Activated CD8-positive, alpha-beta T cell treated with anti-CD3 and anti-CD28 coated beads for 36 hours (primary cell): ENCODE measurements around the gene SERPINE1. TPM values are rescaled to one million over a fixed set of nuclear protein-coding genes. Genes with fewer than 3 reads are reported as not detected.

Experiments used
- ATAC-seq: fragments of 200-7000 bp; cut with Tn5 transposase; one replicate; pipeline ENCODE4 v1.10.0; 2021; ENCODE audit warnings: mild to moderate bottlenecking, moderate library complexity
- CTCF ChIA-PET: fragments of 350-600 bp; sonication (Branson Sonifier 250); formaldehyde crosslinking; loops from one replicate; lab custom pipeline; 2021; ENCODE audit warnings: antibody characterized with exemption; lab: Charles Lee
- POLR2A ChIA-PET: fragments of 350-600 bp; sonication (Branson Sonifier 250); formaldehyde crosslinking; loops from one replicate; lab custom pipeline; 2021; ENCODE audit warnings: antibody characterized with exemption; lab: Charles Lee
- DNase-seq: peaks from one replicate; pipeline ENCODE4 v3.0.0-alpha.2; 2020
- H3K27ac Mint-ChIP-seq: one replicate; pipeline ENCODE4 v1.8.0; 2021; ENCODE audit warnings: mild to moderate bottlenecking, mixed read lengths
- H3K27me3 Mint-ChIP-seq: one replicate; pipeline ENCODE4 v1.8.0; 2021; ENCODE audit warnings: mixed read lengths
- H3K36me3 Mint-ChIP-seq: one replicate; pipeline ENCODE4 v1.8.0; 2021; ENCODE audit warnings: low read depth, mixed read lengths
- H3K4me1 Mint-ChIP-seq: one replicate; pipeline ENCODE4 v1.8.0; 2021; ENCODE audit warnings: low read depth, mixed read lengths
- H3K4me3 Mint-ChIP-seq: one replicate; pipeline ENCODE4 v1.8.0; 2021; ENCODE audit warnings: mild to moderate bottlenecking, moderate library complexity, mixed read lengths
- H3K9me3 Mint-ChIP-seq: one replicate; pipeline ENCODE4 v1.8.0; 2021; ENCODE audit warnings: mixed read lengths
- intact Hi-C: fragments of 100-400 bp; cut with micrococcal nuclease; formaldehyde crosslinking; loops from one replicate; pipeline ENCODE4 v1.10.0; 2022
- total RNA-seq, 2 experiments: library from RNA; stranded (reverse); gene quantifications; one replicate each; pipeline ENCODE4 v1.2.3, GENCODE V29; 2021
- TF ChIP-seq, protein P1 (sequence below): fragments of 200-600 bp; IDR thresholded peaks from one replicate; pipeline ENCODE4 v1.8.0; 2022; ENCODE audit warnings: antibody characterized with exemption, mild to moderate bottlenecking

The SERPINE1 gene
- total RNA-seq, 2 experiments from 2014 or later: 1.2 to 1.3 TPM

- Mint-ChIP-seq H3K4me1 (peaks cover 41% of the 10 kb centered on the region), H3K36me3 (no peaks in the 10 kb centered on the region), H3K4me3 (no peak overlapping the region), H3K27me3 (peaks cover 12% of the 10 kb centered on the region), H3K27ac (peak overlapping the region; percentile 61), H3K9me3 (no peaks in the 10 kb centered on the region)
- TF ChIP-seq, protein P1, sequence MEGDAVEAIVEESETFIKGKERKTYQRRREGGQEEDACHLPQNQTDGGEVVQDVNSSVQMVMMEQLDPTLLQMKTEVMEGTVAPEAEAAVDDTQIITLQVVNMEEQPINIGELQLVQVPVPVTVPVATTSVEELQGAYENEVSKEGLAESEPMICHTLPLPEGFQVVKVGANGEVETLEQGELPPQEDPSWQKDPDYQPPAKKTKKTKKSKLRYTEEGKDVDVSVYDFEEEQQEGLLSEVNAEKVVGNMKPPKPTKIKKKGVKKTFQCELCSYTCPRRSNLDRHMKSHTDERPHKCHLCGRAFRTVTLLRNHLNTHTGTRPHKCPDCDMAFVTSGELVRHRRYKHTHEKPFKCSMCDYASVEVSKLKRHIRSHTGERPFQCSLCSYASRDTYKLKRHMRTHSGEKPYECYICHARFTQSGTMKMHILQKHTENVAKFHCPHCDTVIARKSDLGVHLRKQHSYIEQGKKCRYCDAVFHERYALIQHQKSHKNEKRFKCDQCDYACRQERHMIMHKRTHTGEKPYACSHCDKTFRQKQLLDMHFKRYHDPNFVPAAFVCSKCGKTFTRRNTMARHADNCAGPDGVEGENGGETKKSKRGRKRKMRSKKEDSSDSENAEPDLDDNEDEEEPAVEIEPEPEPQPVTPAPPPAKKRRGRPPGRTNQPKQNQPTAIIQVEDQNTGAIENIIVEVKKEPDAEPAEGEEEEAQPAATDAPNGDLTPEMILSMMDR: peak; percentile 14
- ATAC-seq: no peak
- CTCF ChIA-PET: interaction anchor here (0.7 to 14.0 kb wide), 8 partner anchors 25 to 182 kb away, joined by 3 to 280 read pairs (median 6); partner anchors contain the start of genes FIS1, IFT22 and VGF
- intact Hi-C loops: loop anchor here (10.0 kb wide), 1 partner anchor 144 kb away; no protein-coding TSS in a partner anchor
- POLR2A ChIA-PET: interaction anchor here (1.2 kb wide), 1 partner anchor 15 kb away, joined by 3 read pairs; no protein-coding TSS in a partner anchor
- DNase-seq: no peak
These were observed 13.4 kb downstream of the SERPINE1 start for GRCh38 chr7:101140339-101140699.

- Mint-ChIP-seq H3K27me3 (peaks cover 13% of the 10 kb centered on the region), H3K27ac (no peak overlapping the region), H3K4me1 (peaks cover 41% of the 10 kb centered on the region), H3K4me3 (no peak overlapping the region), H3K36me3 (no peaks in the 10 kb centered on the region), H3K9me3 (no peaks in the 10 kb centered on the region)
- peak; percentile 52 for DNase-seq
- TF ChIP-seq, protein P1: no peak
- peak; percentile 21 for ATAC-seq
- POLR2A ChIA-PET: interaction anchor here (0.5 to 0.6 kb wide), 2 partner anchors 76 to 1677 kb away, joined by 3 read pairs; partner anchors contain the start of gene PLOD3
- CTCF ChIA-PET: interaction anchor here (0.7 to 14.0 kb wide), 8 partner anchors 24 to 181 kb away, joined by 3 to 280 read pairs (median 6); partner anchors contain the start of genes FIS1, IFT22 and VGF
- intact Hi-C loops: loop anchor here (10.0 kb wide), 1 partner anchor 144 kb away; no protein-coding TSS in a partner anchor
These were observed 14.0 kb downstream of the SERPINE1 start for GRCh38 chr7:101140746-101141382.

DNA sequence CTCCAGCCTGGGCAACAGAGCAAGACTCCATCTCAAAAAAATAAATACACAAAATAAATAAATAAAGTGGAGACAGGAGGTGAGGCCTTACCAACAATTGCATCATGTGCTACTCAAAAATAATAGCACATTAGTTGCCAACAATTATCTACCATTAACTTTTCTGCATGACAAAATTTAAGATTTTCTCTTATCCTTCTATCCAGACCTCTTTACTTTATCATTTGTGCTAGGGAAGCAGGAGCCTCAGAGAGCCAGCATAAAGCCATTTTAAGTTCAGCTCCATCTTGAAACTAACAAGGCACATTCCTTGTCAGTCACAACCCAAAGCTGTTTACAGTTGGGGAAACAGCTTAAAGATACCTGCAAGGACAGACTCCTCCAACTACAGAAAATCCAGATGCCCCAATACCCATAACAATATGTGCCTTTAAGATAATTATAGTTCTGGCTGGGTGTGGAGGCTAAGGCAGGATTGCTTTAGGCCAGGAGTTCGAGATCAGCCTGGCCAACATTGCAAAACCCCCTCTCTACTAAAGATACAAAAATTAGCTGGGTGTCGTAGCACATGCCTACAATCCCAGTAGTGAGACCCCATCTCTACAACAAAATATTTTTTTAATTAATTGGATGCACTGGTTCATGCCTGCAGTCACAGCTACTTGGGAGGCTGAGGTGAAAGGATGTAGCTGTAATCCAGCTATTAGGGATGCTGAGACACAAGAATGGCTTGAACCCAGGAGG, 25.2 kb downstream of the SERPINE1 start:
- no peak for DNase-seq
- POLR2A ChIA-PET: no interaction called here
- intact Hi-C loops: no loop called here
- peaks cover 14% of the 10 kb centered on the region for H3K27me3 Mint-ChIP-seq
- peaks cover 3% of the 10 kb centered on the region for H3K9me3 Mint-ChIP-seq
- ATAC-seq: no peak
- no peak overlapping the region for H3K4me3 Mint-ChIP-seq
- H3K4me1 Mint-ChIP-seq: peaks cover 12% of the 10 kb centered on the region
- H3K36me3 Mint-ChIP-seq: peaks cover 2% of the 10 kb centered on the region
- no peak overlapping the region for H3K27ac Mint-ChIP-seq
- TF ChIP-seq, protein P1: no peak
- CTCF ChIA-PET: interaction anchor here (0.9 to 3.0 kb wide), 4 partner anchors 8 to 131 kb away, joined by 3 to 31 read pairs (median 6); no protein-coding TSS in a partner anchor

GRCh38 chr7:101153969-101154692, 27.2 kb downstream of the SERPINE1 start, which contains the start of gene AP1S1:
Gene AP1S1 (plus strand): TSS chr7:101154476. CDS start chr7:101154515, 39 bp downstream.
- H3K4me1 Mint-ChIP-seq: peaks cover 10% of the 10 kb centered on the region
- H3K4me3 Mint-ChIP-seq: peak within 1 kb of the TSS; percentile 80
- CTCF ChIA-PET: interaction anchor here (0.7 to 3.0 kb wide), 4 partner anchors 10 to 130 kb away, joined by 3 to 31 read pairs (median 7); partner anchors contain the start of gene VGF
- peaks cover 3% of the 10 kb centered on the region for H3K9me3 Mint-ChIP-seq
- H3K27ac Mint-ChIP-seq: peak within 1 kb of the TSS; percentile 64
- ATAC-seq: peak; percentile 94
- intact Hi-C loops: no loop called here
- H3K36me3 Mint-ChIP-seq: peaks cover 10% of the 10 kb centered on the region
- peak; percentile 96 for DNase-seq
- TF ChIP-seq, protein P1: no peak
- POLR2A ChIA-PET: no interaction called here
- H3K27me3 Mint-ChIP-seq: peaks cover 10% of the 10 kb centered on the region
